Activated naive CD4-positive, alpha-beta T cell treated with anti-CD3 and anti-CD28 coated beads, Interleukin-2, amount 10 ng/mL, durations not matched to agents 7 days and 5 days (primary cell): ENCODE results near the gene FAIM2.

Source experiments
- CTCF ChIA-PET: fragments of 350-600 bp; sonication (Branson Sonifier 250); formaldehyde crosslinking; loops from one replicate; lab custom pipeline; 2021; ENCODE audit warnings: antibody characterized with exemption; lab: Charles Lee
- DNase-seq: peaks from one replicate; pipeline ENCODE4 v3.0.0-alpha.2; 2020
- H3K27ac Mint-ChIP-seq: one replicate; pipeline ENCODE4 v1.8.0; 2021; ENCODE audit warnings: mild to moderate bottlenecking, moderate library complexity, mixed read lengths
- H3K27me3 Mint-ChIP-seq: one replicate; pipeline ENCODE4 v1.8.0; 2021; ENCODE audit warnings: mild to moderate bottlenecking, mixed read lengths
- H3K36me3 Mint-ChIP-seq: one replicate; pipeline ENCODE4 v1.8.0; 2021; ENCODE audit warnings: mixed read lengths
- H3K4me1 Mint-ChIP-seq: one replicate; pipeline ENCODE4 v1.8.0; 2021; ENCODE audit warnings: mixed read lengths
- H3K4me3 Mint-ChIP-seq: one replicate; pipeline ENCODE4 v1.8.0; 2021; ENCODE audit warnings: mild to moderate bottlenecking, moderate library complexity, mixed read lengths
- H3K9me3 Mint-ChIP-seq: one replicate; pipeline ENCODE4 v1.8.0; 2021; ENCODE audit warnings: mixed read lengths

The FAIM2 gene

GRCh38 chr12:49825971-49826421 is 77.7 kb downstream of the FAIM2 start:
- H3K4me1 Mint-ChIP-seq = peaks cover 34% of the 10 kb centered on the region

GRCh38 chr12:49825360-49825970 is 78.2 kb downstream of the FAIM2 start:
- H3K9me3 Mint-ChIP-seq = no peaks in the 10 kb centered on the region
- CTCF ChIA-PET = interaction anchor here (1.0 kb wide), 2 partner anchors 14 to 48 kb away, joined by 3 read pairs; no protein-coding TSS in a partner anchor
- H3K4me3 Mint-ChIP-seq = no peak overlapping the region
- peaks cover 3% of the 10 kb centered on the region for H3K36me3 Mint-ChIP-seq
- no peak for DNase-seq
- H3K27me3 Mint-ChIP-seq = peaks cover 22% of the 10 kb centered on the region
- H3K27ac Mint-ChIP-seq = no peak overlapping the region
- peaks cover 40% of the 10 kb centered on the region for H3K4me1 Mint-ChIP-seq

More at GRCh38 chr12:49825971-49826421, 77.7 kb downstream of the FAIM2 start:
- DNase-seq = no peak
- no peak overlapping the region for H3K27ac Mint-ChIP-seq
- CTCF ChIA-PET = no interaction called here
- no peak overlapping the region for H3K4me3 Mint-ChIP-seq
- H3K9me3 Mint-ChIP-seq = no peaks in the 10 kb centered on the region
- peaks cover 25% of the 10 kb centered on the region for H3K27me3 Mint-ChIP-seq
- H3K36me3 Mint-ChIP-seq = peaks cover 3% of the 10 kb centered on the region

GRCh38 chr12:49824895-49825294 is 78.8 kb downstream of the FAIM2 start:
- Mint-ChIP-seq H3K9me3 (no peaks in the 10 kb centered on the region), H3K27me3 (peaks cover 22% of the 10 kb centered on the region), H3K36me3 (peaks cover 3% of the 10 kb centered on the region), H3K4me3 (no peak overlapping the region), H3K27ac (no peak overlapping the region), H3K4me1 (peaks cover 42% of the 10 kb centered on the region)
- CTCF ChIA-PET = interaction anchor here (1.0 kb wide), 2 partner anchors 14 to 47 kb away, joined by 3 read pairs; no protein-coding TSS in a partner anchor
- DNase-seq = no peak

GRCh38 chr12:49824416-49824815 is 79.3 kb downstream of the FAIM2 start:
- Mint-ChIP-seq H3K36me3 (peaks cover 3% of the 10 kb centered on the region), H3K27ac (no peak overlapping the region), H3K27me3 (peaks cover 22% of the 10 kb centered on the region), H3K4me3 (no peak overlapping the region), H3K9me3 (no peaks in the 10 kb centered on the region), H3K4me1 (peaks cover 45% of the 10 kb centered on the region)
- no peak for DNase-seq
- CTCF ChIA-PET = interaction anchor here (1.0 kb wide), 2 partner anchors 15 to 47 kb away, joined by 3 read pairs; no protein-coding TSS in a partner anchor

- H3K27me3 Mint-ChIP-seq = peaks cover 22% of the 10 kb centered on the region
- peaks cover 42% of the 10 kb centered on the region for H3K4me1 Mint-ChIP-seq
- CTCF ChIA-PET = no interaction called here
- no peak for DNase-seq
- H3K9me3 Mint-ChIP-seq = no peaks in the 10 kb centered on the region
- H3K4me3 Mint-ChIP-seq = no peak overlapping the region
- no peak overlapping the region for H3K27ac Mint-ChIP-seq
- H3K36me3 Mint-ChIP-seq = peaks cover 3% of the 10 kb centered on the region
Observed at GRCh38 chr12:49823951-49824350, 79.7 kb downstream of the FAIM2 start.

- no peak overlapping the region for H3K4me3 Mint-ChIP-seq
- CTCF ChIA-PET = no interaction called here
- DNase-seq = no peak
- no peak overlapping the region for H3K27ac Mint-ChIP-seq
- peaks cover 17% of the 10 kb centered on the region for H3K27me3 Mint-ChIP-seq
- H3K4me1 Mint-ChIP-seq = peaks cover 36% of the 10 kb centered on the region
- no peaks in the 10 kb centered on the region for H3K9me3 Mint-ChIP-seq
- peaks cover 1% of the 10 kb centered on the region for H3K36me3 Mint-ChIP-seq
Observed at GRCh38 chr12:49823350-49823749, 80.3 kb downstream of the FAIM2 start.

- Mint-ChIP-seq H3K9me3 (no peaks in the 10 kb centered on the region), H3K36me3 (peaks cover 1% of the 10 kb centered on the region), H3K27me3 (peaks cover 2% of the 10 kb centered on the region), H3K4me3 (no peak overlapping the region), H3K4me1 (peaks cover 29% of the 10 kb centered on the region), H3K27ac (no peak overlapping the region)
- no peak for DNase-seq
- CTCF ChIA-PET = interaction anchor here (0.6 to 1.9 kb wide), 4 partner anchors 10 to 573 kb away, joined by 3 to 8 read pairs (median 4); partner anchors contain the start of gene COX14
Observed at GRCh38 chr12:49821373-49822287, 82.1 kb downstream of the FAIM2 start.

- Mint-ChIP-seq H3K27ac (no peak overlapping the region), H3K4me1 (peaks cover 30% of the 10 kb centered on the region)
- no peak for DNase-seq
Observed at GRCh38 chr12:49819786-49820185, 83.9 kb downstream of the FAIM2 start.

GRCh38 chr12:49818241-49818895 is 85.3 kb downstream of the FAIM2 start:
- Mint-ChIP-seq H3K9me3 (no peaks in the 10 kb centered on the region), H3K4me1 (peaks cover 30% of the 10 kb centered on the region), H3K4me3 (no peak overlapping the region), H3K27ac (no peak overlapping the region), H3K27me3 (no peaks in the 10 kb centered on the region), H3K36me3 (peaks cover 1% of the 10 kb centered on the region)
- no peak for DNase-seq
- CTCF ChIA-PET = no interaction called here

More at GRCh38 chr12:49819786-49820185, 83.9 kb downstream of the FAIM2 start:
- H3K4me3 Mint-ChIP-seq = no peak overlapping the region
- H3K36me3 Mint-ChIP-seq = peaks cover 1% of the 10 kb centered on the region
- CTCF ChIA-PET = interaction anchor here (0.6 to 1.2 kb wide), 2 partner anchors 19 to 307 kb away, joined by 3 read pairs; no protein-coding TSS in a partner anchor
- no peaks in the 10 kb centered on the region for H3K9me3 Mint-ChIP-seq
- no peaks in the 10 kb centered on the region for H3K27me3 Mint-ChIP-seq
